Measurements from ENCODE around the gene DRAXIN. TPM values are rescaled to one million over a fixed set of nuclear protein-coding genes. Genes with fewer than 3 reads are reported as not detected.

Gene DRAXIN
- polyA plus RNA-seq, 1 donor (not counting 4 experiments of a cell fraction or from before 2014, with no cell fraction given) = not detected

DNA sequence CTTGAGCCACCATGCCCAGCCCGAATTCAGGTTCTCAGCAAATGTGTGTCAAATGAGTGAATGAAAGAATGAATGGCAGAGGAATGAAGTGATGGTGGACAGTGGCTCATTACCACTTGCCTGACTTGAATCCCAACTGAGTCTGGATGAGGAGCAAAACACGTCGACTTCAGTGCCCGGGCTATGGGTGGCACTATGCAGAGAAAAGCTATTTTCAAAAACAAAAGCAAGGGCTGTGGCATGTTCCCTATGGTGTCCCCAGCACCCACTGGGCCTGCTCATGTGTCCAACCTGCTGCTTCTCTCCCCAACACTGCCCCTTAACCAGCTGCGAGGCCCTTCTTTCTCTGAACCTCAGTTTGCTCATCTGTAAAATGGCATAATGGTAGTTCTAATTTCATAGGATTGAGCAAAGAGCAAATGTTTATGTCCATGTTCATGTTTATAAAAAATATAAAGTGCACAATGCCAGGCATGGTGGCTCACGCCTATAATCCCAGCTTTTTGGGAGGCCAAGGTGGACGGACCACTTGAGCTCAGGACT lies 6.2 kb upstream of the DRAXIN start:
- Histone ChIP-seq H3K4me2 (ENCODE audit: control insufficient read depth, extremely low read depth, insufficient read depth, low read depth, low read length) (no peak overlapping the region), H3K4me1 (ENCODE audit: control insufficient read depth, extremely low read depth, insufficient read depth, low read length) (no peaks in the 10 kb centered on the region), H2AFZ (ENCODE audit: control insufficient read depth, low read length) (no peak overlapping the region), H3K27ac (ENCODE audit: control insufficient read depth, insufficient read depth, low read length) (no peak overlapping the region), H3K79me2 (ENCODE audit: control insufficient read depth, insufficient read depth, low read length) (no peaks in the 10 kb centered on the region), H3K9ac (ENCODE audit: control insufficient read depth, extremely low read depth, insufficient read depth, low read length) (no peak overlapping the region), H3K9me1 (ENCODE audit: control insufficient read depth, extremely low read depth, insufficient read depth, low read length) (no peaks in the 10 kb centered on the region), H3K4me3 (ENCODE audit: control insufficient read depth in 2 of 3, extremely low read depth in 1 of 3, insufficient read depth in 2 of 3, low read depth in 1 of 3, low read length in 3 of 3) (no peak overlapping the region), H3K9me3 (ENCODE audit: control insufficient read depth, low read depth, low read length) (no peaks in the 10 kb centered on the region), H4K20me1 (ENCODE audit: control insufficient read depth, extremely low read depth, insufficient read depth, low read length) (no peaks in the 10 kb centered on the region), H3K36me3 (ENCODE audit: control insufficient read depth in 2 of 2, extremely low read depth in 1 of 2, insufficient read depth in 2 of 2, low read length in 2 of 2) (no peaks in the 10 kb centered on the region), H3K27me3 (ENCODE audit: control insufficient read depth, extremely low read depth, insufficient read depth, low read length) (peaks cover 36% of the 10 kb centered on the region)
- dilution Hi-C loops (cut with MboI; ENCODE audit: extremely low pct_ligation_motif_present, low sequenced_read_pairs) = no loop called here
- FAIRE-seq = no peak
- DNase-seq (ENCODE audit: low read depth, low spot score) = no peak
- TF ChIP-seq, protein P1, sequence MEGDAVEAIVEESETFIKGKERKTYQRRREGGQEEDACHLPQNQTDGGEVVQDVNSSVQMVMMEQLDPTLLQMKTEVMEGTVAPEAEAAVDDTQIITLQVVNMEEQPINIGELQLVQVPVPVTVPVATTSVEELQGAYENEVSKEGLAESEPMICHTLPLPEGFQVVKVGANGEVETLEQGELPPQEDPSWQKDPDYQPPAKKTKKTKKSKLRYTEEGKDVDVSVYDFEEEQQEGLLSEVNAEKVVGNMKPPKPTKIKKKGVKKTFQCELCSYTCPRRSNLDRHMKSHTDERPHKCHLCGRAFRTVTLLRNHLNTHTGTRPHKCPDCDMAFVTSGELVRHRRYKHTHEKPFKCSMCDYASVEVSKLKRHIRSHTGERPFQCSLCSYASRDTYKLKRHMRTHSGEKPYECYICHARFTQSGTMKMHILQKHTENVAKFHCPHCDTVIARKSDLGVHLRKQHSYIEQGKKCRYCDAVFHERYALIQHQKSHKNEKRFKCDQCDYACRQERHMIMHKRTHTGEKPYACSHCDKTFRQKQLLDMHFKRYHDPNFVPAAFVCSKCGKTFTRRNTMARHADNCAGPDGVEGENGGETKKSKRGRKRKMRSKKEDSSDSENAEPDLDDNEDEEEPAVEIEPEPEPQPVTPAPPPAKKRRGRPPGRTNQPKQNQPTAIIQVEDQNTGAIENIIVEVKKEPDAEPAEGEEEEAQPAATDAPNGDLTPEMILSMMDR (optimal IDR thresholded peaks at IDR 0.05 in 1 of 3, IDR thresholded peaks at IDR 0.05 in 1 of 3, conservative IDR thresholded peaks at IDR 0.05 in 1 of 3; ENCODE audit: extremely low read depth in 1 of 3, insufficient read depth in 2 of 3, low read length in 3 of 3) = no peak

DNA sequence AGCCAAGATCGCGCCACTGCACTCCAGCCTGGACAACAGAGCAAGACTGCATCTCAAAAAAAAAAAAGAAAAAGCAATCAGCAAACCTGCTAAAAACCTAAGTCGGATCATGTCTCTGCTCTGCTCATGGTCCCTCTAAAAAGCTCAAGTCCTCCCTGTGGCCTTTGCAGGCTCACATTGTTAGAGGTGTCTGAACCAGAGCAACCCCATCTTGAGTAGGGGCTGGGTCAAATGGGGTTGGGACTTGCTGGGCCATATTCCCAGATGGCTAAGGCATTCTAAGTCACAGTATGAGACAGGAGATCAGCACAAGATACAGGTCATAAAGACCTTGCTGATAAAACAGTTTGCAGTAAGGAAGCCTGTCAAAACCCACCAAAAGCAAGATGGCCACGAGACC lies 3.0 kb upstream of the DRAXIN start:
- H4K20me1 ChIP-seq (ENCODE audit: control insufficient read depth, extremely low read depth, insufficient read depth, low read length) = no peaks in the 10 kb centered on the region
- H3K4me2 ChIP-seq (ENCODE audit: control insufficient read depth, extremely low read depth, insufficient read depth, low read depth, low read length) = no peak overlapping the region
- no peak for FAIRE-seq
- dilution Hi-C loops (cut with MboI; ENCODE audit: extremely low pct_ligation_motif_present, low sequenced_read_pairs) = no loop called here
- H2AFZ ChIP-seq (ENCODE audit: control insufficient read depth, low read length) = no peak overlapping the region
- no peak overlapping the region for H3K9ac ChIP-seq (ENCODE audit: control insufficient read depth, extremely low read depth, insufficient read depth, low read length)
- H3K36me3 ChIP-seq (ENCODE audit: control insufficient read depth in 2 of 2, extremely low read depth in 1 of 2, insufficient read depth in 2 of 2, low read length in 2 of 2) = no peaks in the 10 kb centered on the region
- no peak overlapping the region for H3K4me3 ChIP-seq (ENCODE audit: control insufficient read depth in 2 of 3, extremely low read depth in 1 of 3, insufficient read depth in 2 of 3, low read depth in 1 of 3, low read length in 3 of 3)
- no peaks in the 10 kb centered on the region for H3K79me2 ChIP-seq (ENCODE audit: control insufficient read depth, insufficient read depth, low read length)
- TF ChIP-seq, protein P1 (optimal IDR thresholded peaks at IDR 0.05 in 1 of 3, IDR thresholded peaks at IDR 0.05 in 1 of 3, conservative IDR thresholded peaks at IDR 0.05 in 1 of 3; ENCODE audit: extremely low read depth in 1 of 3, insufficient read depth in 2 of 3, low read length in 3 of 3) = no peak
- no peak for TF ChIP-seq EZH2 (IDR thresholded peaks at IDR 0.05; ENCODE audit: low read length)
- no peaks in the 10 kb centered on the region for H3K9me1 ChIP-seq (ENCODE audit: control insufficient read depth, extremely low read depth, insufficient read depth, low read length)
- peaks cover 54% of the 10 kb centered on the region for H3K27me3 ChIP-seq (ENCODE audit: control insufficient read depth, extremely low read depth, insufficient read depth, low read length)
- no peaks in the 10 kb centered on the region for H3K9me3 ChIP-seq (ENCODE audit: control insufficient read depth, low read depth, low read length)
- DNase-seq (ENCODE audit: low read depth, low spot score) = no peak
- peaks cover 13% of the 10 kb centered on the region for H3K4me1 ChIP-seq (ENCODE audit: control insufficient read depth, extremely low read depth, insufficient read depth, low read length)
- H3K27ac ChIP-seq (ENCODE audit: control insufficient read depth, insufficient read depth, low read length) = no peak overlapping the region
